ENCODE measurements around the gene EFHC1. TPM values are rescaled to one million over a fixed set of nuclear protein-coding genes. Genes with fewer than 3 reads are reported as not detected.

EFHC1 gene
- total RNA-seq, 1 experiment from 2014 or later: 18.1 TPM

DNA sequence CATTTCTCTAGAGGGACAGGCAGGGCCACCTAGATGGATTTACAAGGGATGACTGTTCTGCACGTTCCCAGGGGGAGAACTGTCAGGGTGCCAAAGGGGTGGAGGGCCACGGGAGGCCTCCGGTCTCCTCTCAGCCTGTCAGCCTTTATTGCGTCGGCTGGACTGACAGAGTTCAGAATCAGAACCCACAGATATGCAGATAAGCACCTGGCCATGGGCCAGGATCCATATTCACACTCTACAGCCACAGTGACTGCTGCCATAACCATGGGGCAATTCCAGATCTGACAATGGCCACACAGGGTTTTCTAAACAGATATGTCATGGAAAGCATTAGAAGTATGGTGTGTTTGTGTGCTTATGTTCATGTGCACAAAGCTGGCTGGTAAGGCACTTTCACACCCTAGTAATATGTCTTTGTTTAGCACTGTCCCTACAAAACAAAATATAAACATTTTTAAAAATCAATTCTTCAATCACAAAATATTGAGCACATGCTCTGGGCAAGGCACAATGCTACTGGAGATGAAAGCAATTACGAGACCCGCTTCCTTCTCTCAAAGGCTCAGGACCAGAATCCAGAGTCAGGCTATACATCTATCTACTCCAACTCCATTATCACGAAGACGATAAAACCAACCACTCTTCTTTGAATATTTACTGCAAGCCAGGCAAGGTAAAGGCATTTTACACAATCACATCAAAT is 127.7 kb downstream of the EFHC1 start:
- Mint-ChIP-seq H3K36me3 (ENCODE audit: insufficient read depth, unreplicated experiment) (no peaks in the 10 kb centered on the region), H3K4me1 (ENCODE audit: low read depth, unreplicated experiment) (peaks cover 73% of the 10 kb centered on the region), H3K27me3 (ENCODE audit: unreplicated experiment) (no peaks in the 10 kb centered on the region), H3K27ac (ENCODE audit: unreplicated experiment) (no peak overlapping the region), H3K9me3 (ENCODE audit: low read depth, unreplicated experiment) (no peaks in the 10 kb centered on the region), H3K4me3 (ENCODE audit: low read depth, unreplicated experiment) (no peak overlapping the region)
- TF ChIP-seq, protein P1, sequence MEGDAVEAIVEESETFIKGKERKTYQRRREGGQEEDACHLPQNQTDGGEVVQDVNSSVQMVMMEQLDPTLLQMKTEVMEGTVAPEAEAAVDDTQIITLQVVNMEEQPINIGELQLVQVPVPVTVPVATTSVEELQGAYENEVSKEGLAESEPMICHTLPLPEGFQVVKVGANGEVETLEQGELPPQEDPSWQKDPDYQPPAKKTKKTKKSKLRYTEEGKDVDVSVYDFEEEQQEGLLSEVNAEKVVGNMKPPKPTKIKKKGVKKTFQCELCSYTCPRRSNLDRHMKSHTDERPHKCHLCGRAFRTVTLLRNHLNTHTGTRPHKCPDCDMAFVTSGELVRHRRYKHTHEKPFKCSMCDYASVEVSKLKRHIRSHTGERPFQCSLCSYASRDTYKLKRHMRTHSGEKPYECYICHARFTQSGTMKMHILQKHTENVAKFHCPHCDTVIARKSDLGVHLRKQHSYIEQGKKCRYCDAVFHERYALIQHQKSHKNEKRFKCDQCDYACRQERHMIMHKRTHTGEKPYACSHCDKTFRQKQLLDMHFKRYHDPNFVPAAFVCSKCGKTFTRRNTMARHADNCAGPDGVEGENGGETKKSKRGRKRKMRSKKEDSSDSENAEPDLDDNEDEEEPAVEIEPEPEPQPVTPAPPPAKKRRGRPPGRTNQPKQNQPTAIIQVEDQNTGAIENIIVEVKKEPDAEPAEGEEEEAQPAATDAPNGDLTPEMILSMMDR (IDR thresholded peaks at IDR 0.05; ENCODE audit: unreplicated experiment): no peak
- BruUV-seq (replicated peaks): no TSS peak
- DNase-seq: peak; percentile 60
- CTCF ChIA-PET: no interaction called here
- intact Hi-C loops (cut with micrococcal nuclease; ENCODE audit: unreplicated experiment): no loop called here

DNA sequence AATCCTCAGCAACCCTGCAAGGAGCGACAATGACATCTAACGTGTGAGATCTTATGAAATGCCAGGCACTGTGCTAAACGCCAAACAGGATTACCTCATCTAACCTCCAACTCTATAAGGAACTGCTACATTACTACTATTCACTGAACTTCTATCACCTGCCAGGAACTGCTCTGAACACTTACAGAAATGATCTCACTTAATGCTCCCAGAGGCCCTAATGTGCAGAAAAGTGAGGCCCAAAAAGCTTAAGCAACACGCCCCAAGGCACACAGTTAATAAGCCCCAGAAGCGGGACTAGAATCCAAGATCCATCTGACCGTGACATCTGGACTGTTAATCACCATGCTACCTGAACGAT is 128.2 kb downstream of the EFHC1 start:
- no peaks in the 10 kb centered on the region for H3K36me3 Mint-ChIP-seq (ENCODE audit: insufficient read depth, unreplicated experiment)
- no peak overlapping the region for H3K27ac Mint-ChIP-seq (ENCODE audit: unreplicated experiment)
- no peak overlapping the region for H3K4me3 Mint-ChIP-seq (ENCODE audit: low read depth, unreplicated experiment)
- no peak for DNase-seq
- peaks cover 73% of the 10 kb centered on the region for H3K4me1 Mint-ChIP-seq (ENCODE audit: low read depth, unreplicated experiment)
- TF ChIP-seq, protein P1 (IDR thresholded peaks at IDR 0.05; ENCODE audit: unreplicated experiment): no peak
- intact Hi-C loops (cut with micrococcal nuclease; ENCODE audit: unreplicated experiment): no loop called here
- no peaks in the 10 kb centered on the region for H3K9me3 Mint-ChIP-seq (ENCODE audit: low read depth, unreplicated experiment)
- CTCF ChIA-PET: no interaction called here
- BruUV-seq (replicated peaks): no TSS peak
- H3K27me3 Mint-ChIP-seq (ENCODE audit: unreplicated experiment): no peaks in the 10 kb centered on the region

DNA sequence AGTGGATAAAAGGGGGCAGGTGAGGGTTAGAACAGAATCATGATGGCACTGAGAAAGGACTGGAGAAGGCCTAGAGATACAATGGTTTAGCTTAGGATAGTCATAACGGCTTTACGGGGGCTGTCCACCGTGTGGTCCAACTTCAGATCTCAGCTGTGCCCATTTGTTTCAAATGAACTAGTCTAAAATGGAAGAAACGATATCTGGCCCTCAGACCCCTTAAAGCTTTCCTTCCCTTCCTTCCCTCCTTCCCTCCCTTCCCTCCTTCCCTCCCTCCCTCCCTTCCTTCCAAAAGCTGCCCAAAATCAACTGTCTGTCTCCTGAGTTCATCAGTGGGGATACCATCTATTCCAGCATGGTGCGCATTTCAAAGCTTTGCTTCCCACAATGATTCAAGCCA is 128.9 kb downstream of the EFHC1 start:
- no peaks in the 10 kb centered on the region for H3K9me3 Mint-ChIP-seq (ENCODE audit: low read depth, unreplicated experiment)
- CTCF ChIA-PET: interaction anchor here (0.6 to 0.7 kb wide), 2 partner anchors 14 to 248 kb away, joined by 4 to 6 read pairs; no protein-coding TSS in a partner anchor
- H3K36me3 Mint-ChIP-seq (ENCODE audit: insufficient read depth, unreplicated experiment): no peaks in the 10 kb centered on the region
- no peaks in the 10 kb centered on the region for H3K27me3 Mint-ChIP-seq (ENCODE audit: unreplicated experiment)
- no peak overlapping the region for H3K27ac Mint-ChIP-seq (ENCODE audit: unreplicated experiment)
- BruUV-seq (replicated peaks): no TSS peak
- TF ChIP-seq, protein P1 (IDR thresholded peaks at IDR 0.05; ENCODE audit: unreplicated experiment): no peak
- intact Hi-C loops (cut with micrococcal nuclease; ENCODE audit: unreplicated experiment): no loop called here
- H3K4me1 Mint-ChIP-seq (ENCODE audit: low read depth, unreplicated experiment): peaks cover 72% of the 10 kb centered on the region
- H3K4me3 Mint-ChIP-seq (ENCODE audit: low read depth, unreplicated experiment): no peak overlapping the region
- no peak for DNase-seq

DNA sequence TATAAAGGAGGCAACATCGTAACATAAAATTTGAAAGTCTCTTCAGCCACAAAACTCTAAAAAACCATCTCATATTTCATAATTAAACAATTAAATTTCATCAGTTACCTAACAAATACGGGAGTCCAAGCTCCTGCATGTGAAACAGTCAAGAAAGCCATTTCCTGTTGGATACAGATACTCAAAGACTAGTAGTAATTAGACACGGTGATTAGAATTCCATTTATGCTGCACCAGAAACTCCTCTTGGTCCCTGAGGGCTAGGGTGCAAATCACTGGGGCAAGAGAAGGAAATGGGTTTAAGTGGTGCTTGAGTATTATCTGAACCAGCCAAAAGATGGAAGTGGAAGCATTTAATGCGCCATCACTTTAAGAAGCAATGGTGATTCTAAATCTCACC is 129.3 kb downstream of the EFHC1 start:
- Mint-ChIP-seq H3K27me3 (ENCODE audit: unreplicated experiment) (no peaks in the 10 kb centered on the region), H3K36me3 (ENCODE audit: insufficient read depth, unreplicated experiment) (no peaks in the 10 kb centered on the region), H3K9me3 (ENCODE audit: low read depth, unreplicated experiment) (no peaks in the 10 kb centered on the region), H3K4me3 (ENCODE audit: low read depth, unreplicated experiment) (no peak overlapping the region), H3K4me1 (ENCODE audit: low read depth, unreplicated experiment) (peaks cover 68% of the 10 kb centered on the region), H3K27ac (ENCODE audit: unreplicated experiment) (no peak overlapping the region)
- intact Hi-C loops (cut with micrococcal nuclease; ENCODE audit: unreplicated experiment): no loop called here
- CTCF ChIA-PET: interaction anchor here (0.6 to 0.7 kb wide), 2 partner anchors 14 to 249 kb away, joined by 4 to 6 read pairs; no protein-coding TSS in a partner anchor
- BruUV-seq (replicated peaks): no TSS peak
- TF ChIP-seq, protein P1 (IDR thresholded peaks at IDR 0.05; ENCODE audit: unreplicated experiment): no peak
- DNase-seq: no peak
